Measurements from ENCODE around the gene CACNA1S.

CACNA1S gene

DNA sequence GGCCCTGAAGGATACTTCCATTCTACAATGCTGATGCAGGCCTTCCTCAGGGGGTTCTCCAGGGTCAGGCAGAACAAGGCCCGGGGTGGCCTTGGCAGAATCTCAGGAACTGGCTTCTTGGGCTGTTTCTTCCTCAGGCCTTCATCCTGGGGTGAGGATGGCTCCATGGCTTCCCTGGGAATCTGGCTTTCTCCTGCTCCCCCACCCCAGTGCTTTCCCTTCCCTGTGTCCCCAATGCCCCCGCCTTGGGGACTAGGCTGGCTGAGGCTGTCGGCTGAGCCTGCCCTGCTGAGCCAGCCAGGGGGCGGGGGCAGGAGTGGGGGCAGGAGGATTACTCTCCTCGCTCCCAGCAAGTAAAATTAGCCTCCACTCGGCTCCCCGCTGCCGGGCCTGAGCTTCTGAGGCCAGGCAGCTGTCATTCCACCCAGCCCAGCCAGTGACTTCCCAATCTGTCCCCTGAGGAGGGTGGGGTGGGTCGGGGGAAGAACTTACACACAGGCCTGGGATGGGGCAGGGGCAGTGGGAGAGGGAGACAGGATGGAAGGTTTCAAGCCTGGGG, at the start of gene CACNA1S:
TSS of gene CACNA1S (minus strand) at position 254 of the 559 bp plus-strand sequence. CDS start at position 167, 87 bp downstream.
- no peaks in the 10 kb centered on the region for H3K4me1 ChIP-seq (ENCODE audit: low read length)
- H3K4me2 ChIP-seq (ENCODE audit: low read depth, low read length), result no peak within 1 kb of the TSS
- H2AFZ ChIP-seq (ENCODE audit: low read length), result no peak within 1 kb of the TSS
- DNase-seq, result no peak
- no peak within 1 kb of the TSS for H3K27ac ChIP-seq (ENCODE audit: low read length)
- no peak within 1 kb of the TSS for H3K4me3 ChIP-seq (ENCODE audit: low read length)
- H3F3A ChIP-seq (ENCODE audit: insufficient read depth, low read length), result no peaks in the 10 kb centered on the region
- H3K36me3 ChIP-seq (replicated peaks; ENCODE audit: insufficient read depth, low read length), result no peaks in the 10 kb centered on the region
- no peaks in the 10 kb centered on the region for H3K9me3 ChIP-seq (replicated peaks; ENCODE audit: insufficient read depth, low read length)
- no peaks in the 10 kb centered on the region for H3K27me3 ChIP-seq (replicated peaks; ENCODE audit: insufficient read depth, low read length)
- H3K79me2 ChIP-seq (ENCODE audit: low read length), result no peaks in the 10 kb centered on the region
- H3K9me2 ChIP-seq (replicated peaks; ENCODE audit: insufficient read depth, low read length), result no peaks in the 10 kb centered on the region
- H4K20me1 ChIP-seq (ENCODE audit: insufficient read depth, low read length), result no peaks in the 10 kb centered on the region
- no peak within 1 kb of the TSS for H3K9ac ChIP-seq (ENCODE audit: low read length)
- TF ChIP-seq CTCF (IDR thresholded peaks at IDR 0.05; ENCODE audit: low read length), result no peak
- TF ChIP-seq EZH2 (optimal IDR thresholded peaks at IDR 0.05; ENCODE audit: low read depth, low read length), result no peak
- no peak for TF ChIP-seq EZH2phosphoT487 (IDR thresholded peaks at IDR 0.05; ENCODE audit: low read length)

GRCh38 chr1:201157949-201158348, 45.7 kb upstream of the CACNA1S start:
- no peaks in the 10 kb centered on the region for H4K20me1 ChIP-seq (ENCODE audit: insufficient read depth, low read length)
- no peak overlapping the region for H2AFZ ChIP-seq (ENCODE audit: low read length)

GRCh38 chr1:201156819-201157218, 44.6 kb upstream of the CACNA1S start:
- DNase-seq, result no peak
- H3K79me2 ChIP-seq (ENCODE audit: low read length), result peaks cover 9% of the 10 kb centered on the region
- no peaks in the 10 kb centered on the region for H4K20me1 ChIP-seq (ENCODE audit: insufficient read depth, low read length)
- H3K36me3 ChIP-seq (replicated peaks; ENCODE audit: insufficient read depth, low read length), result no peaks in the 10 kb centered on the region
- H3K4me1 ChIP-seq (ENCODE audit: low read length), result peaks cover 7% of the 10 kb centered on the region; the same call in 1 of the 2 replicates
- no peak overlapping the region for H3K9ac ChIP-seq (ENCODE audit: low read length)
- H3K27ac ChIP-seq (ENCODE audit: low read length), result no peak overlapping the region
- H3K27me3 ChIP-seq (replicated peaks; ENCODE audit: insufficient read depth, low read length), result no peaks in the 10 kb centered on the region
- no peak overlapping the region for H3K4me2 ChIP-seq (ENCODE audit: low read depth, low read length)
- H3K4me3 ChIP-seq (ENCODE audit: low read length), result no peak overlapping the region
- no peaks in the 10 kb centered on the region for H3F3A ChIP-seq (ENCODE audit: insufficient read depth, low read length)
- H3K9me3 ChIP-seq (replicated peaks; ENCODE audit: insufficient read depth, low read length), result no peaks in the 10 kb centered on the region
- TF ChIP-seq EZH2phosphoT487 (IDR thresholded peaks at IDR 0.05; ENCODE audit: low read length) (no peak), EZH2 (optimal IDR thresholded peaks at IDR 0.05; ENCODE audit: low read depth, low read length) (no peak), CTCF (IDR thresholded peaks at IDR 0.05; ENCODE audit: low read length) (no peak)
- H2AFZ ChIP-seq (ENCODE audit: low read length), result no peak overlapping the region
- no peaks in the 10 kb centered on the region for H3K9me2 ChIP-seq (replicated peaks; ENCODE audit: insufficient read depth, low read length)

More at GRCh38 chr1:201157949-201158348, 45.7 kb upstream of the CACNA1S start:
- Histone ChIP-seq H3K9me2 (replicated peaks; ENCODE audit: insufficient read depth, low read length) (no peaks in the 10 kb centered on the region), H3K27ac (ENCODE audit: low read length) (no peak overlapping the region), H3K9me3 (replicated peaks; ENCODE audit: insufficient read depth, low read length) (no peaks in the 10 kb centered on the region), H3K4me3 (ENCODE audit: low read length) (no peak overlapping the region), H3K79me2 (ENCODE audit: low read length) (peaks cover 9% of the 10 kb centered on the region), H3K36me3 (replicated peaks; ENCODE audit: insufficient read depth, low read length) (no peaks in the 10 kb centered on the region), H3F3A (ENCODE audit: insufficient read depth, low read length) (no peaks in the 10 kb centered on the region), H3K9ac (ENCODE audit: low read length) (no peak overlapping the region), H3K27me3 (replicated peaks; ENCODE audit: insufficient read depth, low read length) (no peaks in the 10 kb centered on the region), H3K4me1 (ENCODE audit: low read length) (peaks cover 7% of the 10 kb centered on the region; the same call in 1 of the 2 replicates), H3K4me2 (ENCODE audit: low read depth, low read length) (no peak overlapping the region)
- no peak for DNase-seq
- TF ChIP-seq CTCF (IDR thresholded peaks at IDR 0.05; ENCODE audit: low read length) (no peak), EZH2 (optimal IDR thresholded peaks at IDR 0.05; ENCODE audit: low read depth, low read length) (no peak)

Data from MM.1S (cell line).